ENCODE measurements around the gene DPM3. TPM values are rescaled to one million over a fixed set of nuclear protein-coding genes. Genes with fewer than 3 reads are reported as not detected.

DPM3 gene
- total and polyA plus RNA-seq, 9 of the 15 experiments (the other 6 are each of a cell fraction or from before 2014, with no cell fraction given): 3.7 to 120 (median 36.4) TPM

DNA sequence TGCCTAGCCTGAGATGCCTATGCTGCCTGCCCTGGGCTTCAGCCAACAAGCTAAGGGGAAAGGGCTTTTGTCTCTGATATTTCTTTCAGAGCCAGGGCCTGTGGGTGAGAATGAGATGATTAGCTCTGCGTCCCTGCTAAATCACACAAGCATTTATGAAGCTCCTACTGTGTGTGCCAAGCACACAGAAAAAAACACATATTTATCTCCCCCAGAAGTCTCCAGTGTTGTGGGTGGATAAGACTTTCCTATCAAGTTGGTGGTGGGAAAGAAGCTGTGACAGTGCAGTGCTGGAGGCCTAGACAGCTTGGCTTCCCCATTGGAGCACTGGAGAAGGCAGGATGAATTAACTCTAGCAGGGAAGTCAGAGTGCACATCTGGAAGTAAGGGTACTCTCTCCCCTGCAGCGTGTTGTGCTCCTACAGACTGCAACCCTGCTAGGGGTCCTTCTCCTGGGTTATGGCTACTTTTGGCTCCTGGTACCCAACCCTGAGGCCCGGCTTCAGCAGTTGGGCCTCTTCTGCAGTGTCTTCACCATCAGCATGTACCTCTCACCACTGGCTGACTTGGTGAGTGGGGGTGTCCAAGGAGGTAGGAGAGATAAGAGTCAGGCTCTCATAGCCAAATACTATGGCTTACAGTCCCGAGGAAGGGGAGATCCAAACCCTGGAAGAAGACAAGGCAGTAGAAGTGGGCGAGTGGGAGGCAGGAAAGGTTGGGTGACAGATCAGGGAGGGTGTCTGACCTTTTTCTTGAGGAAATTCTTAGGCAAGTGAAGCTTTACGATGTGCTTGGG, 3.0 kb downstream of the DPM3 start (continued):
- TF ChIP-seq, protein P1, sequence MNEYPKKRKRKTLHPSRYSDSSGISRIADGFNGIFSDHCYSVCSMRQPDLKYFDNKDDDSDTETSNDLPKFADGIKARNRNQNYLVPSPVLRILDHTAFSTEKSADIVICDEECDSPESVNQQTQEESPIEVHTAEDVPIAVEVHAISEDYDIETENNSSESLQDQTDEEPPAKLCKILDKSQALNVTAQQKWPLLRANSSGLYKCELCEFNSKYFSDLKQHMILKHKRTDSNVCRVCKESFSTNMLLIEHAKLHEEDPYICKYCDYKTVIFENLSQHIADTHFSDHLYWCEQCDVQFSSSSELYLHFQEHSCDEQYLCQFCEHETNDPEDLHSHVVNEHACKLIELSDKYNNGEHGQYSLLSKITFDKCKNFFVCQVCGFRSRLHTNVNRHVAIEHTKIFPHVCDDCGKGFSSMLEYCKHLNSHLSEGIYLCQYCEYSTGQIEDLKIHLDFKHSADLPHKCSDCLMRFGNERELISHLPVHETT (CRISPR knock-in tag; conservative IDR thresholded peaks at IDR 0.05 in 1 of 2, IDR thresholded peaks at IDR 0.05 in 1 of 2): peak in 1 of 2 experiments; percentile 47; a peak in 1 of 4 replicates
- TF ChIP-seq FOXJ2 (tag; IDR thresholded peaks at IDR 0.05): no peak
- TF ChIP-seq, protein P2, sequence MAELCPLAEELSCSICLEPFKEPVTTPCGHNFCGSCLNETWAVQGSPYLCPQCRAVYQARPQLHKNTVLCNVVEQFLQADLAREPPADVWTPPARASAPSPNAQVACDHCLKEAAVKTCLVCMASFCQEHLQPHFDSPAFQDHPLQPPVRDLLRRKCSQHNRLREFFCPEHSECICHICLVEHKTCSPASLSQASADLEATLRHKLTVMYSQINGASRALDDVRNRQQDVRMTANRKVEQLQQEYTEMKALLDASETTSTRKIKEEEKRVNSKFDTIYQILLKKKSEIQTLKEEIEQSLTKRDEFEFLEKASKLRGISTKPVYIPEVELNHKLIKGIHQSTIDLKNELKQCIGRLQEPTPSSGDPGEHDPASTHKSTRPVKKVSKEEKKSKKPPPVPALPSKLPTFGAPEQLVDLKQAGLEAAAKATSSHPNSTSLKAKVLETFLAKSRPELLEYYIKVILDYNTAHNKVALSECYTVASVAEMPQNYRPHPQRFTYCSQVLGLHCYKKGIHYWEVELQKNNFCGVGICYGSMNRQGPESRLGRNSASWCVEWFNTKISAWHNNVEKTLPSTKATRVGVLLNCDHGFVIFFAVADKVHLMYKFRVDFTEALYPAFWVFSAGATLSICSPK (IDR thresholded peaks at IDR 0.05; ENCODE audit: borderline replicate concordance): no peak
- TF ChIP-seq CTBP1 (IDR thresholded peaks at IDR 0.05; ENCODE audit: borderline replicate concordance): peak; percentile 80
- TF ChIP-seq, protein P3, sequence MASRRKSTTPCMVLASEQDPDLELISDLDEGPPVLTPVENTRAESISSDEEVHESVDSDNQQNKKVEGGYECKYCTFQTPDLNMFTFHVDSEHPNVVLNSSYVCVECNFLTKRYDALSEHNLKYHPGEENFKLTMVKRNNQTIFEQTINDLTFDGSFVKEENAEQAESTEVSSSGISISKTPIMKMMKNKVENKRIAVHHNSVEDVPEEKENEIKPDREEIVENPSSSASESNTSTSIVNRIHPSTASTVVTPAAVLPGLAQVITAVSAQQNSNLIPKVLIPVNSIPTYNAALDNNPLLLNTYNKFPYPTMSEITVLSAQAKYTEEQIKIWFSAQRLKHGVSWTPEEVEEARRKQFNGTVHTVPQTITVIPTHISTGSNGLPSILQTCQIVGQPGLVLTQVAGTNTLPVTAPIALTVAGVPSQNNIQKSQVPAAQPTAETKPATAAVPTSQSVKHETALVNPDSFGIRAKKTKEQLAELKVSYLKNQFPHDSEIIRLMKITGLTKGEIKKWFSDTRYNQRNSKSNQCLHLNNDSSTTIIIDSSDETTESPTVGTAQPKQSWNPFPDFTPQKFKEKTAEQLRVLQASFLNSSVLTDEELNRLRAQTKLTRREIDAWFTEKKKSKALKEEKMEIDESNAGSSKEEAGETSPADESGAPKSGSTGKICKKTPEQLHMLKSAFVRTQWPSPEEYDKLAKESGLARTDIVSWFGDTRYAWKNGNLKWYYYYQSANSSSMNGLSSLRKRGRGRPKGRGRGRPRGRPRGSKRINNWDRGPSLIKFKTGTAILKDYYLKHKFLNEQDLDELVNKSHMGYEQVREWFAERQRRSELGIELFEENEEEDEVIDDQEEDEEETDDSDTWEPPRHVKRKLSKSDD (conservative IDR thresholded peaks at IDR 0.05; ENCODE audit: low read length): no peak
- no peak for TF ChIP-seq ZNF184 (CRISPR knock-in tag; IDR thresholded peaks at IDR 0.05)
- TF ChIP-seq MAFK (IDR thresholded peaks at IDR 0.05; ENCODE audit: low read length): no peak
- TF ChIP-seq ZNF408 (CRISPR knock-in tag; IDR thresholded peaks at IDR 0.05; ENCODE audit: low read depth): no peak
- TF ChIP-seq ILF3 (IDR thresholded peaks at IDR 0.05; ENCODE audit: borderline replicate concordance): no peak
- TF ChIP-seq L3MBTL2 (IDR thresholded peaks at IDR 0.05): peak; percentile 29; the same call in 1 of the 2 replicates
- no peak for TF ChIP-seq ZBTB8A (IDR thresholded peaks at IDR 0.05; ENCODE audit: partially characterized antibody)
- TF ChIP-seq ARID1B (IDR thresholded peaks at IDR 0.05): peak; percentile 88
- TF ChIP-seq ZNF79 (CRISPR knock-in tag; IDR thresholded peaks at IDR 0.05; ENCODE audit: low read depth): no peak
- TF ChIP-seq, protein P4, sequence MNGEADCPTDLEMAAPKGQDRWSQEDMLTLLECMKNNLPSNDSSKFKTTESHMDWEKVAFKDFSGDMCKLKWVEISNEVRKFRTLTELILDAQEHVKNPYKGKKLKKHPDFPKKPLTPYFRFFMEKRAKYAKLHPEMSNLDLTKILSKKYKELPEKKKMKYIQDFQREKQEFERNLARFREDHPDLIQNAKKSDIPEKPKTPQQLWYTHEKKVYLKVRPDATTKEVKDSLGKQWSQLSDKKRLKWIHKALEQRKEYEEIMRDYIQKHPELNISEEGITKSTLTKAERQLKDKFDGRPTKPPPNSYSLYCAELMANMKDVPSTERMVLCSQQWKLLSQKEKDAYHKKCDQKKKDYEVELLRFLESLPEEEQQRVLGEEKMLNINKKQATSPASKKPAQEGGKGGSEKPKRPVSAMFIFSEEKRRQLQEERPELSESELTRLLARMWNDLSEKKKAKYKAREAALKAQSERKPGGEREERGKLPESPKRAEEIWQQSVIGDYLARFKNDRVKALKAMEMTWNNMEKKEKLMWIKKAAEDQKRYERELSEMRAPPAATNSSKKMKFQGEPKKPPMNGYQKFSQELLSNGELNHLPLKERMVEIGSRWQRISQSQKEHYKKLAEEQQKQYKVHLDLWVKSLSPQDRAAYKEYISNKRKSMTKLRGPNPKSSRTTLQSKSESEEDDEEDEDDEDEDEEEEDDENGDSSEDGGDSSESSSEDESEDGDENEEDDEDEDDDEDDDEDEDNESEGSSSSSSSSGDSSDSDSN (IDR thresholded peaks at IDR 0.05; ENCODE audit: borderline replicate concordance in 1 of 2, low read depth in 2 of 2, low read length in 2 of 2): 0 out of 4 replicates have a peak, but pooled peaks of 1 of the 2 experiments have one; percentile 32

All from K562 (cell line).